Fibroblast of villous mesenchyme (primary cell): ENCODE measurements around the gene TMEM62. TPM values are rescaled to one million over a fixed set of nuclear protein-coding genes. Genes with fewer than 3 reads are reported as not detected.
"Not testable (repeated sequence)": the region's sequence is repeated elsewhere in the genome, so short reads cannot be mapped to it uniquely, and the experiment has no call there.

ENCODE experiments used
- DNase-seq: peaks from one replicate; pipeline ENCODE4 v3.0.0-alpha.2; 2010; ENCODE audit warnings: low read depth
- H3K4me3 ChIP-seq: 2 replicates; pipeline ENCODE4 v1.5.1; 2011; ENCODE audit warnings: low read depth, mild to moderate bottlenecking, low read length
- total RNA-seq: library from RNA; depleted of rRNA; stranded (reverse); fragments of >200 nt; gene quantifications from 2 replicates; pipeline ENCODE4 v1.2.3, GENCODE V29; 2012
- TF ChIP-seq, protein P1 (sequence below): IDR thresholded peaks from 2 replicates; pipeline ENCODE4 v1.5.1; 2012; ENCODE audit warnings: low read depth, mild to moderate bottlenecking, low read length; ENCODE audit not compliant: insufficient read depth

TMEM62 gene
- total RNA-seq, 1 donor = 16.8 TPM

DNA sequence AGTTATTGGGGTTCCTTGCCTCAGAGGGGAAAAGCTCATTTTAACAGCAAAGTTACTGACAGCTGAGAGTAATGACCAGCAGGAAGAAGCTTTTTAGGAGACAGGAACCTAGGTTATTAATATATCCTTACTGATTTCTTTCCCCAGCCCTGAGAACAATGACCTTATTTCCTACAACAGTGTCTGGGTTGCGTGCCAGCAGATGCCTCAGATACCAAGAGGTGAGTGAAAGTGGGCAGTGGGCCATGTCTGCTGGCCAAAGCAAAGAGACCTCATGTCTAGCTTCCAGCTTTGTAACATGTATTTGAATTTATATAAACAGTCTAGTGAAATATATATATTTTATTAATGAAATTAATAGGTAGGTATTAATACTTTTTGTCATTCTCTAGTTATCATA lies 56.8 kb downstream of the TMEM62 start:
- no peak overlapping the region for H3K4me3 ChIP-seq
- TF ChIP-seq, protein P1, sequence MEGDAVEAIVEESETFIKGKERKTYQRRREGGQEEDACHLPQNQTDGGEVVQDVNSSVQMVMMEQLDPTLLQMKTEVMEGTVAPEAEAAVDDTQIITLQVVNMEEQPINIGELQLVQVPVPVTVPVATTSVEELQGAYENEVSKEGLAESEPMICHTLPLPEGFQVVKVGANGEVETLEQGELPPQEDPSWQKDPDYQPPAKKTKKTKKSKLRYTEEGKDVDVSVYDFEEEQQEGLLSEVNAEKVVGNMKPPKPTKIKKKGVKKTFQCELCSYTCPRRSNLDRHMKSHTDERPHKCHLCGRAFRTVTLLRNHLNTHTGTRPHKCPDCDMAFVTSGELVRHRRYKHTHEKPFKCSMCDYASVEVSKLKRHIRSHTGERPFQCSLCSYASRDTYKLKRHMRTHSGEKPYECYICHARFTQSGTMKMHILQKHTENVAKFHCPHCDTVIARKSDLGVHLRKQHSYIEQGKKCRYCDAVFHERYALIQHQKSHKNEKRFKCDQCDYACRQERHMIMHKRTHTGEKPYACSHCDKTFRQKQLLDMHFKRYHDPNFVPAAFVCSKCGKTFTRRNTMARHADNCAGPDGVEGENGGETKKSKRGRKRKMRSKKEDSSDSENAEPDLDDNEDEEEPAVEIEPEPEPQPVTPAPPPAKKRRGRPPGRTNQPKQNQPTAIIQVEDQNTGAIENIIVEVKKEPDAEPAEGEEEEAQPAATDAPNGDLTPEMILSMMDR = no peak
- DNase-seq = no peak

DNA sequence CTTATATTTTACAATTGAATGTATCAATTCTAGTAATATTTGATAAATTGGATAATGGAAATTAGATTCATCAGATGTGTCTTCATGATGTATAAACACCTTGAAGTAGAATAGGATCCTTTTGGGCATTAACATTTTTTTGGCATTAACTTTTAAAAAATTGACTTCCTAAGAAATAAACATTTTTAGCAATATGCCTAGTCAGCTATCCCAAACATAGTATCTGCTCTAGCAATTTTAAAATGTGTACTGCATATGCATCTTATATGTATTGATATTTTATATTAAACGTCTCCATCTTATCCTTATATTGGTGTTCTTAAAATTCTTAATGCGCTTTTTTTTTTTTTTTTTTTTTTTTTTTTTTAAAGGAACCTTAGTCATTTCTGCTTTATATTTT lies 60.3 kb downstream of the TMEM62 start:
- no peak for DNase-seq
- TF ChIP-seq, protein P1 = no peak
- H3K4me3 ChIP-seq = no peak overlapping the region

DNA sequence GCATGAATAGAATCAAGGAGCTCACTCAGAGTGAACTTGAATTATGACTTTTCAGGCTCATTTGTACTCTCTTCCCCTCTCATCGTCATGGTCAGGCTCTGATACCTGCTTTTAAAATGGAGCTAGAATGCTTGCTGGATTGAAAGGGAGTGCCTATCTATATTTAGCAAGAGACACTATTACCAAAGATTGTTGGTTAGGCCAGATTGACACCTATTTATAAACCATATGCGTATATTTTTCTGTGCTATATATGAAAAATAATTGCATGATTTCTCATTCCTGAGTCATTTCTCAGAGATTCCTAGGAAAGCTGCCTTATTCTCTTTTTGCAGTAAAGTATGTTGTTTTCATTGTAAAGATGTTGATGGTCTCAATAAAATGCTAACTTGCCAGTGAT lies 61.4 kb downstream of the TMEM62 start:
- H3K4me3 ChIP-seq = no peak overlapping the region
- TF ChIP-seq, protein P1 = no peak
- DNase-seq = no peak

DNA sequence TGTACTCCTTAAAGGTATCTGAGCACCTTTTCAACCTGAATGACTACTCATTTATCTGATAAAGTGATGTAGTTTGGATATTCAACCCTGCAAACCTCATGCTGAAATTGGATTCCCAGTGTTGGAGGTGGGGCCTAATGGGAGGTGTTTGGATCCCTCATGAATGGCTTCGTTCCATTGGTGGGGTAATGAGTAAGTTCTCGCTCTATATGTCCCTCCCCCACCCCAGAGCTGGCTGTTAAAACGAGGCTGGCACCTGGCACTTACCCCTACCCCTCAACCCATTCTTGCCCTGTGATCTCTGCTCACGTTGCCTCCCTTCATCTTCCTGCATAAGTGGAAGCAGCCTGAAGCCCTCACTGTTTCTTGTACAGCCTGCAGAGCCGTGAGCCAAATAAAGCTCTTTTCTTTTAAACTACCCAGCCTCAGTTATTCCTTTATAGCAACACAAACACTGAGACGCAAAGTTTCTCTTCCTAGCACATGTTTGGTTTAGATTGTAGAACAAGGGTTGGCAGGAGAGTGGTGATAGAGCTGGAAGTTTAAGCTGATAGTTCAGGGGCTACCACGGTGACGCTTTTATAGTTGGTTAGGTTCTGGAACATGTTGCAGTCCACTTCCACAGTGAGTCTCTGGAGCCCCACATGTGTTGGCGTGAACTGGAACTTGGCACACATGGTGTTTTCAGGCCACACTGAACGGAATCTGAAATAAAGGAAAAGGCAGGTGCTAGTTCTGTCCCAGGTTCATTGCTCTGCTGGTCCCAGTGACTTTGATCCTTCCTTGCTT lies 63.6 kb downstream of the TMEM62 start:
- TF ChIP-seq, protein P1 = no peak
- no peak overlapping the region for H3K4me3 ChIP-seq
- no peak for DNase-seq

DNA sequence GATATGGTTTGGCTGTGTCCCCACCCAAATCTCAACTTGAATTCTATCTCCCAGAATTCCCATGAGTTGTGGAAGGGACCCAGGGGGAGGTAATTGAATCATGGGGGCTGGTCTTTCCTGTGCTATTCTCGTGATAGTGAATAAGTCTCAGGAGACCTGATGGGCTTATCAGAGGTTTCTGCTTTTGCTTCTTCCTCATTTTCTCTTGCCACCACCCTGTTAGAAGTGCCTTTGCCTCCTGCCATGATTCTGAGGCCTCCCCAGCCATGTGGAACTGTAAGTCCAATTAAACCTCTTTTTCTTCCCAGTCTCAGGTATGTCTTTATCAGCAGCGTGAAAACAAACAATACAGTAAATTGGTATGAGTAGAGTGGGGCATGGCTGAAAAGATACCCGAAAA lies 64.4 kb downstream of the TMEM62 start:
- not testable (repeated sequence) for DNase-seq, H3K4me3 ChIP-seq

DNA sequence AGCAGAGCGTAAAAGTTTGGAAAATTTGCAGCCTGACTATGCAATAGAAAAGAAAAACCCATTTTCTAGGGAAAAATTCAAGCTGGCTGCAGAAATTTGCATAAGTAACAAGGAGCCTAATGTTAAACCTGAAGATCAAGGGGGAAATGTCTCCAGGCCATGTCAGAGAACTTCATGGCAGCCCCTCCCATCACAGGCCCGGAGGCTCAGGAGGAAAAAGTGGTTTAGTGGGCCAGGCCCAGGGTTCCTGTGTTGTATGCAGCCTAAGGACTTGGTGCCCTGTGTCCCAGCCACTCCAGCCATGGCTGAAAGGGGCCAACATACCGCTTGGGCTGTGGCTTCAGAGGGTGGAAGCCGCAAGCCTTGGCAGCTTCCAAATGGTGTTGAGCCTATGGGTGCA lies 65.2 kb downstream of the TMEM62 start:
- not testable (repeated sequence) for H3K4me3 ChIP-seq, DNase-seq

DNA sequence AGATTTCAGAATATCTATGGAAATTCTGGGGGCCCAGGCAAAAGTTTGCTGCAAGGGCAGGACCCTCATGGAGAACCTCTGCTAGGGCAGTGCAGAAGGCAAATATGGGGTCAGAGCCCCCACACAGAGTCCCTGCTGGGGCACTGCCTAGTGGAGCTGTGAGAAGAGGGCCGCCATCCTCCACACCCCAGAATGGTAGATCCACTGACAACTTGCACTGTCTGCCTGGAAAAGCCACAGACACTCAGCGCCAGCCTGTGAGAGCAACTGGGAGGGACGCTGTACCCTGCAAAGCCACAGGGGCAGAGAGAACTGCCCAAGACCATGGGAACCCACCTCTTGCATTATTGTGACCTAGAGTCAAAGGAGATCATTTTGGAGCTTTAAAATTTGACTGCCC lies 65.6 kb downstream of the TMEM62 start:
- TF ChIP-seq, protein P1 = no peak
- H3K4me3 ChIP-seq = no peak overlapping the region
- no peak for DNase-seq

DNA sequence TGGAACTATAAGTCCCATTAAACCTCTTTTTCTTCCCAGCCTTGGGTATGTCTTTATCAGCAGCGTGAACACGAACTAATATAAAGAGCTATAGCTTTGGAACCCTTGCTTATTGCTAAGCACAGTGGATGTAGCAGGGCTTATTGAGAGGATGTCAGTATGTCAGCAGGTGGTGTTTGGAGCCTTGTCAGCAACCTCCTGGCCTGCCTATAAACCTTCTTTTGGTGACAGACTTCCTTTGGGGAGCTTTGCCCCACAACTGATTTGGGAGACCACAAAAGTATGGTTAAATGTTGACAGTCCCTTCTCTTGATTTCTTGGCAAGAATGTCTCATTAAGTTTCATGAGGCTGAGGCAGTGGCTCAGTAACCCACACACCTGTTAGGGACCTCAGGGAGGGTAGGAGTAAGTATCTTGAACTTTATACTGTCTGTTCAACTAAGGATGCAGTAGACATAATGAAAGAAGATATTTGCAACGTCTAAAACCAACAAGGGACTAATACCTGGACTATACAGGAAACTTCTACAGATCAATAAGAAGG lies 66.6 kb downstream of the TMEM62 start:
- DNase-seq = no peak
- H3K4me3 ChIP-seq = no peak overlapping the region
- TF ChIP-seq, protein P1 = no peak
